ENCODE results near the gene NPAS3.

The NPAS3 gene

GRCh38 chr14:32978691-32979255, 40.1 kb downstream of the NPAS3 start:
- no peaks in the 10 kb centered on the region for H3K27me3 ChIP-seq (replicated peaks)
- no peak for TF ChIP-seq CTCF (IDR thresholded peaks at IDR 0.05; ENCODE audit: low read depth, low read length, missing control alignments)
- H3K36me3 ChIP-seq (replicated peaks): no peaks in the 10 kb centered on the region
- no peak for DNase-seq
- in situ Hi-C loops (cut with HindIII; ENCODE audit: low pct_ligation_motif_present, low sequenced_read_pairs): no loop called here
- no peak overlapping the region for H3K27ac ChIP-seq
- no peak overlapping the region for H3K4me3 ChIP-seq (ENCODE audit: low read depth, low read length)

- Histone ChIP-seq H3K4me3 (ENCODE audit: low read depth, low read length) (no peak overlapping the region), H3K27me3 (replicated peaks) (no peaks in the 10 kb centered on the region), H3K27ac (no peak overlapping the region), H3K36me3 (replicated peaks) (no peaks in the 10 kb centered on the region)
- in situ Hi-C loops (cut with HindIII; ENCODE audit: low pct_ligation_motif_present, low sequenced_read_pairs): no loop called here
- no peak for TF ChIP-seq CTCF (IDR thresholded peaks at IDR 0.05; ENCODE audit: low read depth, low read length, missing control alignments)
- DNase-seq: no peak
Observed at GRCh38 chr14:32980178-32980901, 41.7 kb downstream of the NPAS3 start.

GRCh38 chr14:32980902-32981501, 42.3 kb downstream of the NPAS3 start:
- H3K36me3 ChIP-seq (replicated peaks): no peaks in the 10 kb centered on the region
- TF ChIP-seq CTCF (IDR thresholded peaks at IDR 0.05; ENCODE audit: low read depth, low read length, missing control alignments): no peak
- in situ Hi-C loops (cut with HindIII; ENCODE audit: low pct_ligation_motif_present, low sequenced_read_pairs): no loop called here
- no peak for DNase-seq
- H3K27me3 ChIP-seq (replicated peaks): no peaks in the 10 kb centered on the region
- no peak overlapping the region for H3K27ac ChIP-seq
- H3K4me3 ChIP-seq (ENCODE audit: low read depth, low read length): no peak overlapping the region

GRCh38 chr14:32984241-32984930, 45.7 kb downstream of the NPAS3 start:
- no peaks in the 10 kb centered on the region for H3K36me3 ChIP-seq (replicated peaks)
- no peak for TF ChIP-seq CTCF (IDR thresholded peaks at IDR 0.05; ENCODE audit: low read depth, low read length, missing control alignments)
- H3K27me3 ChIP-seq (replicated peaks): no peaks in the 10 kb centered on the region
- H3K27ac ChIP-seq: no peak overlapping the region
- in situ Hi-C loops (cut with HindIII; ENCODE audit: low pct_ligation_motif_present, low sequenced_read_pairs): no loop called here
- no peak overlapping the region for H3K4me3 ChIP-seq (ENCODE audit: low read depth, low read length)
- no peak for DNase-seq

- in situ Hi-C loops (cut with HindIII; ENCODE audit: low pct_ligation_motif_present, low sequenced_read_pairs): no loop called here
- no peak for TF ChIP-seq CTCF (IDR thresholded peaks at IDR 0.05; ENCODE audit: low read depth, low read length, missing control alignments)
Observed at GRCh38 chr14:32985866-32986265, 47.2 kb downstream of the NPAS3 start.

More at GRCh38 chr14:32985866-32986265, 47.2 kb downstream of the NPAS3 start:
- Histone ChIP-seq H3K4me3 (ENCODE audit: low read depth, low read length) (no peak overlapping the region), H3K36me3 (replicated peaks) (no peaks in the 10 kb centered on the region), H3K27ac (no peak overlapping the region), H3K27me3 (replicated peaks) (no peaks in the 10 kb centered on the region)
- no peak for DNase-seq
